ENCODE results near the gene SGTA. TPM values are rescaled to one million over a fixed set of nuclear protein-coding genes. Genes with fewer than 3 reads are reported as not detected.

Gene SGTA
- total and polyA plus RNA-seq, 3 experiments from 2014 or later = 39.7 to 93.9 (median 87.8) TPM

- H3K27me3 ChIP-seq (ENCODE audit: insufficient read depth, low read length, poor library complexity, severe bottlenecking) = peaks cover 3% of the 10 kb centered on the region
- DNase-seq = no peak
- no peak overlapping the region for H3K27ac Mint-ChIP-seq
- no peak overlapping the region for H3K27ac ChIP-seq (ENCODE audit: low read depth, low read length)
- no peak overlapping the region for H3K4me3 Mint-ChIP-seq
- H3K4me1 Mint-ChIP-seq = peaks cover 12 to 17% (median 13%) of the 10 kb centered on the region in 3 donors
- ChIA-PET POLR2A (no interaction called here), CTCF (no interaction called here)
- peaks cover 3% of the 10 kb centered on the region for H3K4me1 ChIP-seq (ENCODE audit: insufficient read depth, low read length)
- H3K9me3 ChIP-seq (ENCODE audit: low read length) = no peaks in the 10 kb centered on the region
- H3K36me3 ChIP-seq (ENCODE audit: insufficient read depth, low read length) = no peaks in the 10 kb centered on the region
- H3K4me3 ChIP-seq (ENCODE audit: low read length) = no peak overlapping the region
- no peaks in the 10 kb centered on the region for H3K9me3 Mint-ChIP-seq
- peaks cover 5 to 17% of the 10 kb centered on the region in 2 donors for H3K27me3 Mint-ChIP-seq
- H3K36me3 Mint-ChIP-seq = peaks cover 0 to 3% (median 0%) of the 10 kb centered on the region in 3 donors
Measured at GRCh38 chr19:2743099-2743498, 40.0 kb downstream of the SGTA start.

GRCh38 chr19:2740314-2740656 is 42.8 kb downstream of the SGTA start:
- peaks cover 18 to 30% (median 21%) of the 10 kb centered on the region in 3 donors for H3K4me1 Mint-ChIP-seq
- CTCF ChIA-PET = interaction anchor here (0.5 to 2.7 kb wide), 2 partner anchors 9 to 443 kb away, joined by 4 to 8 read pairs; no protein-coding TSS in a partner anchor
- Histone ChIP-seq H3K9me3 (ENCODE audit: low read length) (no peaks in the 10 kb centered on the region), H3K27ac (ENCODE audit: low read depth, low read length) (no peak overlapping the region), H3K4me1 (ENCODE audit: insufficient read depth, low read length) (peaks cover 3% of the 10 kb centered on the region), H3K36me3 (ENCODE audit: insufficient read depth, low read length) (no peaks in the 10 kb centered on the region), H3K27me3 (ENCODE audit: insufficient read depth, low read length, poor library complexity, severe bottlenecking) (peaks cover 3% of the 10 kb centered on the region), H3K4me3 (ENCODE audit: low read length) (no peak overlapping the region)
- DNase-seq = no peak
- peak overlapping the region in 1 of 8 donors; percentile 68 for H3K27ac Mint-ChIP-seq
- peak overlapping the region in 5 of 7 donors; percentile 80 to 89 (median 87) for H3K4me3 Mint-ChIP-seq
- peaks cover 0 to 24% (median 3%) of the 10 kb centered on the region in 3 donors for H3K36me3 Mint-ChIP-seq
- POLR2A ChIA-PET = no interaction called here
- no peaks in the 10 kb centered on the region for H3K9me3 Mint-ChIP-seq
- H3K27me3 Mint-ChIP-seq = peaks cover 2 to 17% of the 10 kb centered on the region in 2 donors

GRCh38 chr19:2739602-2740313 is 43.3 kb downstream of the SGTA start, which contains the start of gene SLC39A3:
SLC39A3 (minus strand) TSS chr19:2740017; CDS start chr19:2737257, 2,760 bp downstream.
- DNase-seq = peak; percentile 97 to 99 (median 98)
- Mint-ChIP-seq H3K27me3 (peaks cover 2 to 17% of the 10 kb centered on the region in 2 donors), H3K27ac (peak within 1 kb of the TSS in 6 of 8 donors; percentile 33 to 80 (median 66)), H3K9me3 (no peaks in the 10 kb centered on the region), H3K4me3 (peak within 1 kb of the TSS; percentile 80 to 89 (median 87)), H3K4me1 (peaks cover 18 to 30% (median 23%) of the 10 kb centered on the region in 3 donors), H3K36me3 (peaks cover 0 to 28% (median 4%) of the 10 kb centered on the region in 3 donors)
- Histone ChIP-seq H3K36me3 (ENCODE audit: insufficient read depth, low read length) (no peaks in the 10 kb centered on the region), H3K4me1 (ENCODE audit: insufficient read depth, low read length) (peaks cover 3% of the 10 kb centered on the region), H3K27ac (ENCODE audit: low read depth, low read length) (peak within 1 kb of the TSS; percentile 68), H3K9me3 (ENCODE audit: low read length) (no peaks in the 10 kb centered on the region), H3K4me3 (ENCODE audit: low read length) (peak within 1 kb of the TSS; percentile 78), H3K27me3 (ENCODE audit: insufficient read depth, low read length, poor library complexity, severe bottlenecking) (peaks cover 3% of the 10 kb centered on the region)
- ChIA-PET CTCF (interaction anchor here (0.5 to 2.7 kb wide), 2 partner anchors 10 to 443 kb away, joined by 4 to 8 read pairs; no protein-coding TSS in a partner anchor), POLR2A (interaction anchor here (1.1 kb wide), 1 partner anchor 79 kb away, joined by 3 read pairs; the partner anchor contains the start of gene ZNF554)

GRCh38 chr19:2736550-2737190 is 46.4 kb downstream of the SGTA start:
- Mint-ChIP-seq H3K27me3 (peaks cover 0 to 5% of the 10 kb centered on the region in 2 donors), H3K27ac (no peak overlapping the region), H3K4me1 (peaks cover 18 to 34% (median 32%) of the 10 kb centered on the region in 3 donors), H3K9me3 (no peaks in the 10 kb centered on the region), H3K4me3 (peak overlapping the region in 3 of 7 donors; percentile 52 to 87 (median 66)), H3K36me3 (peaks cover 0 to 47% (median 11%) of the 10 kb centered on the region in 3 donors)
- ChIA-PET POLR2A (no interaction called here), CTCF (interaction anchor here (0.5 kb wide), 1 partner anchor 54 kb away, joined by 3 read pairs; no protein-coding TSS in a partner anchor)
- Histone ChIP-seq H3K9me3 (ENCODE audit: low read length) (no peaks in the 10 kb centered on the region), H3K27me3 (ENCODE audit: insufficient read depth, low read length, poor library complexity, severe bottlenecking) (peaks cover 3% of the 10 kb centered on the region), H3K4me1 (ENCODE audit: insufficient read depth, low read length) (peaks cover 3% of the 10 kb centered on the region), H3K4me3 (ENCODE audit: low read length) (no peak overlapping the region), H3K27ac (ENCODE audit: low read depth, low read length) (no peak overlapping the region), H3K36me3 (ENCODE audit: insufficient read depth, low read length) (no peaks in the 10 kb centered on the region)
- no peak for DNase-seq

GRCh38 chr19:2735374-2735773 is 47.7 kb downstream of the SGTA start:
- Mint-ChIP-seq H3K36me3 (peaks cover 0 to 47% (median 11%) of the 10 kb centered on the region in 3 donors), H3K9me3 (no peaks in the 10 kb centered on the region), H3K4me3 (peak overlapping the region in 1 of 7 donors; percentile 34), H3K4me1 (peaks cover 18 to 34% (median 32%) of the 10 kb centered on the region in 3 donors), H3K27ac (no peak overlapping the region), H3K27me3 (peaks cover 0 to 4% of the 10 kb centered on the region in 2 donors)
- H3K9me3 ChIP-seq (ENCODE audit: low read length) = no peaks in the 10 kb centered on the region
- no peak for DNase-seq
- ChIA-PET POLR2A (no interaction called here), CTCF (interaction anchor here (0.9 kb wide), 1 partner anchor 13 kb away, joined by 4 read pairs; no protein-coding TSS in a partner anchor)
- H3K36me3 ChIP-seq (ENCODE audit: insufficient read depth, low read length) = no peaks in the 10 kb centered on the region
- H3K4me3 ChIP-seq (ENCODE audit: low read length) = no peak overlapping the region
- H3K4me1 ChIP-seq (ENCODE audit: insufficient read depth, low read length) = peaks cover 3% of the 10 kb centered on the region
- H3K27ac ChIP-seq (ENCODE audit: low read depth, low read length) = no peak overlapping the region
- peaks cover 2% of the 10 kb centered on the region for H3K27me3 ChIP-seq (ENCODE audit: insufficient read depth, low read length, poor library complexity, severe bottlenecking)

- POLR2A ChIA-PET = no interaction called here
- Histone ChIP-seq H3K9me3 (ENCODE audit: low read length) (no peaks in the 10 kb centered on the region), H3K27me3 (ENCODE audit: insufficient read depth, low read length, poor library complexity, severe bottlenecking) (no peaks in the 10 kb centered on the region), H3K4me1 (ENCODE audit: insufficient read depth, low read length) (no peaks in the 10 kb centered on the region), H3K36me3 (ENCODE audit: insufficient read depth, low read length) (no peaks in the 10 kb centered on the region), H3K27ac (ENCODE audit: low read depth, low read length) (no peak overlapping the region), H3K4me3 (ENCODE audit: low read length) (no peak overlapping the region)
- Mint-ChIP-seq H3K4me1 (peaks cover 15 to 32% (median 29%) of the 10 kb centered on the region in 3 donors), H3K36me3 (peaks cover 0 to 47% (median 11%) of the 10 kb centered on the region in 3 donors), H3K4me3 (no peak overlapping the region), H3K27me3 (no peaks in the 10 kb centered on the region), H3K27ac (no peak overlapping the region), H3K9me3 (no peaks in the 10 kb centered on the region)
- no peak for DNase-seq
- CTCF ChIA-PET = no interaction called here
Measured at GRCh38 chr19:2734589-2735288, 48.3 kb downstream of the SGTA start.

GRCh38 chr19:2733930-2734588 is 49.0 kb downstream of the SGTA start:
- Histone ChIP-seq H3K9me3 (ENCODE audit: low read length) (no peaks in the 10 kb centered on the region), H3K27ac (ENCODE audit: low read depth, low read length) (no peak overlapping the region), H3K36me3 (ENCODE audit: insufficient read depth, low read length) (no peaks in the 10 kb centered on the region), H3K4me1 (ENCODE audit: insufficient read depth, low read length) (no peaks in the 10 kb centered on the region), H3K27me3 (ENCODE audit: insufficient read depth, low read length, poor library complexity, severe bottlenecking) (no peaks in the 10 kb centered on the region), H3K4me3 (ENCODE audit: low read length) (no peak overlapping the region)
- peaks cover 11 to 27% (median 24%) of the 10 kb centered on the region in 3 donors for H3K4me1 Mint-ChIP-seq
- no peaks in the 10 kb centered on the region for H3K9me3 Mint-ChIP-seq
- no peaks in the 10 kb centered on the region for H3K27me3 Mint-ChIP-seq
- ChIA-PET CTCF (no interaction called here), POLR2A (no interaction called here)
- DNase-seq = no peak
- H3K36me3 Mint-ChIP-seq = peaks cover 0 to 47% (median 11%) of the 10 kb centered on the region in 3 donors
- peak overlapping the region in 1 of 8 donors; percentile 78 for H3K27ac Mint-ChIP-seq
- peak overlapping the region in 1 of 7 donors; percentile 66 for H3K4me3 Mint-ChIP-seq
